GM20000 (cell line): ENCODE results near the gene SUMO3.

Experiments used
- DNase-seq: peaks from one replicate; pipeline ENCODE4 v3.0.0; 2012; ENCODE audit warnings: low spot score
- TF ChIP-seq, protein P1 (sequence below): IDR thresholded peaks from 2 replicates; pipeline ENCODE4 v1.5.1; 2012; ENCODE audit warnings: mild to moderate bottlenecking, control low read depth; ENCODE audit errors: extremely low read depth, missing control alignments

SUMO3 gene

DNA sequence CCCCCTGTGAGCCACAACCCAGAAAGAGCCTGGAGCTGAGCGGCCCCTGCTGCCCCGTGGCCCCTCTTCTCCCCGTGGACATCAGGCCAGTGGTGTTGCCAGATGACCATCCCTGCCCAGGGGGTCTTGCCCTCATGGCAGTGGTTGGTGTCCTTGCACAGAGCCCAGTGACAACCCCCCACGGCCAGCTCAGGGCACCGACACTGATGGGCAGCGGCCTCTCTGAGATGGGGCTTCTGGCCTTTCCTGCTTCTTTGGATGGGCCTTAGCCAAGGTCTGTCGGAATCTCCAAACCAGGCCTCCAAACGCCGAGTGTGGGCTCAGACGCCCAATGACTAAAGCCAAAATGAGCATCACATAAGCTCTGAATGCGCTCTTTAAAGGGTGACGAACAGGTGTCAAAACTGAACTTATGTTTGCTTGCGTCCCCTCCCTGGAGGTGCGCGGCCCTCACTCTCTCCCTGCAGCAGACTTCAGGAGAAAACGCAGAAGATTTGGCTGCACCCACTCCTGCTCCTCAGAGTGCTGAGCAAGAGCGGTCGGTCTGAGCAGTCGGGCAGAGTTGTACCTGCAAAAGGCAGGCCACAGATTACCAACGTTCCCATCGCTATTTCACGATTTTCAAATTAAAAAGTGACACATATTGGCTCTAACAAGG, 58.1 kb downstream of the SUMO3 start:
- DNase-seq: no peak
- TF ChIP-seq, protein P1, sequence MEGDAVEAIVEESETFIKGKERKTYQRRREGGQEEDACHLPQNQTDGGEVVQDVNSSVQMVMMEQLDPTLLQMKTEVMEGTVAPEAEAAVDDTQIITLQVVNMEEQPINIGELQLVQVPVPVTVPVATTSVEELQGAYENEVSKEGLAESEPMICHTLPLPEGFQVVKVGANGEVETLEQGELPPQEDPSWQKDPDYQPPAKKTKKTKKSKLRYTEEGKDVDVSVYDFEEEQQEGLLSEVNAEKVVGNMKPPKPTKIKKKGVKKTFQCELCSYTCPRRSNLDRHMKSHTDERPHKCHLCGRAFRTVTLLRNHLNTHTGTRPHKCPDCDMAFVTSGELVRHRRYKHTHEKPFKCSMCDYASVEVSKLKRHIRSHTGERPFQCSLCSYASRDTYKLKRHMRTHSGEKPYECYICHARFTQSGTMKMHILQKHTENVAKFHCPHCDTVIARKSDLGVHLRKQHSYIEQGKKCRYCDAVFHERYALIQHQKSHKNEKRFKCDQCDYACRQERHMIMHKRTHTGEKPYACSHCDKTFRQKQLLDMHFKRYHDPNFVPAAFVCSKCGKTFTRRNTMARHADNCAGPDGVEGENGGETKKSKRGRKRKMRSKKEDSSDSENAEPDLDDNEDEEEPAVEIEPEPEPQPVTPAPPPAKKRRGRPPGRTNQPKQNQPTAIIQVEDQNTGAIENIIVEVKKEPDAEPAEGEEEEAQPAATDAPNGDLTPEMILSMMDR: no peak

DNA sequence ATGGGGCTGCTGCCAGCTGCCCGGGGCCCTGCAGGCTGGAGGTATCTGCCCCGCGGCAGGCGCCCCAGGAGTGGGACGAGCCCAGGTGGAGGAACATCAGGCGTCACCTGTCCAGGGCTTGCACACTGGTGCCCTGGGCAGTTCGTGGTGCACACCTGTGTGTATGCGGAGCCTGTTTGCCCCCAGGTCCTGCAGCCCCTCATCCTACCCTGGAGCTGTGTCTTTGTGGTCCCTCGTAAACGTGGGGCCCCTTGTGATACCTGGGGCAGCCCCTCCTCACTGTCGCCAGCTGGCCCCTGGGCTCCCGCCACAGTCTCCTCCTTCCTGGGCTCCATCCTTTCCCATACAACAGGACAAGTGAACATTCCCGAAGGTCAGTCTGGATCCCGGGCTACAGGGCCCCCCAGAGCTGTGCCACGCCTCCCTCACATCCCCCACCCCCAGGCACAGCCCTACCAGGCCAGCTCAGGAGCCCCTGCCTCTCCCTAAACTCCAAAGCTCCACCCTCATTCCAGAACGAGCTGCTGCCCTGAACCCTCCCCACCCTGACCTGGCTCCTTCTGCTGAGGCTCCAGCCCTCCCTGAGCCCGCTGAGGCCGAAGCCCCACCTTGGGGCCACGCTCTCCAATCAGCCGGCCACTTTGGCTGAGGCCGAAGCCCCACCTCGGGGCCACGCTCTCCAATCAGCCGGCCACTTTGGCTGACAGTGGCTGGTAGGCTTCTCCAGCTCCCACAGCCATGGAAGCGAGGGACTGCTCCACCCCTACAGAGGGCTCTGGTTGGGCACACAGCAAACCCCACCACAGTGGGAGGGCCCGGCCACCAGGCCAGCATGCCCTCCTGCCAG, 58.9 kb downstream of the SUMO3 start:
- no peak for DNase-seq
- TF ChIP-seq, protein P1: no peak

DNA sequence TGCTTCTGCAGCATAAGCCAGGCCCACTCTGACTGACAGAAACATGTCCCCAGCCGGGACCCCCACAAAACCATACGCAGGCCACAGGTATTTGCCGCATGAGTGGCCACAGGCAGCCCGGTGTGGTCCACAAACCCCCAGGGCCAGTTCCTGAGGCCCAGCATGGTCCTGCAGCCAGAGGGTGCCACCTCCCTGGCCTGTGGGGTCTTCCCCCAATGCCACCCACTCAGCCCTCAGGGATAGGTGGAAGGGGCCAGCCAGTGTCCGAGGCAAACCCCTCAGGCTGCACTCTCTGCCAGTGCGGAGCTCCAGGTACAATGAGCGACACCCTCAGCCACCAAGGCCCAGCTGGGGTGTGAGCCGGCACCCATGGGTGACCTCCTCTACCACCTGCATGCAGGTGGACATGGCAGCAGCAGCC, 59.7 kb downstream of the SUMO3 start:
- no peak for DNase-seq
- TF ChIP-seq, protein P1: no peak

DNA sequence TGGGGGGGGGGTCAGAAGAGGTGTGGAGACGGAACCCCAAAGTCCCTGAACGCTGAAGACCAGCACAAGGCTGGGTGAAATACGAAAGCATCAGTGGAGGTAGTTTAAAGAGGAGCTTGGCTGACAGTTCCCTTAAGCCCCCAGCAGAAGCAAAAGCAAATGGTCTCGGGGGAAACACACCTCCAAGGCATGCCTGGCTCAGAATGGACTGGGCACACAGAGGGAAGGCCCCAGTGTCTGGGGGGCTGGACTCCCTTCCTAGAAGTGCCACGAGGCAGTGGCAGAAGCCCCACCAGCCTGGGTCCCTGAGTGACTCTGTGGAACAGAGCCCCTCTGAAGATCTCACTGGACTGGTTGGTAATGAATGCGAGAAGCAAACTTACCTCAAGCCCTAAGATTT, 60.1 kb downstream of the SUMO3 start:
- TF ChIP-seq, protein P1: no peak
- DNase-seq: no peak

DNA sequence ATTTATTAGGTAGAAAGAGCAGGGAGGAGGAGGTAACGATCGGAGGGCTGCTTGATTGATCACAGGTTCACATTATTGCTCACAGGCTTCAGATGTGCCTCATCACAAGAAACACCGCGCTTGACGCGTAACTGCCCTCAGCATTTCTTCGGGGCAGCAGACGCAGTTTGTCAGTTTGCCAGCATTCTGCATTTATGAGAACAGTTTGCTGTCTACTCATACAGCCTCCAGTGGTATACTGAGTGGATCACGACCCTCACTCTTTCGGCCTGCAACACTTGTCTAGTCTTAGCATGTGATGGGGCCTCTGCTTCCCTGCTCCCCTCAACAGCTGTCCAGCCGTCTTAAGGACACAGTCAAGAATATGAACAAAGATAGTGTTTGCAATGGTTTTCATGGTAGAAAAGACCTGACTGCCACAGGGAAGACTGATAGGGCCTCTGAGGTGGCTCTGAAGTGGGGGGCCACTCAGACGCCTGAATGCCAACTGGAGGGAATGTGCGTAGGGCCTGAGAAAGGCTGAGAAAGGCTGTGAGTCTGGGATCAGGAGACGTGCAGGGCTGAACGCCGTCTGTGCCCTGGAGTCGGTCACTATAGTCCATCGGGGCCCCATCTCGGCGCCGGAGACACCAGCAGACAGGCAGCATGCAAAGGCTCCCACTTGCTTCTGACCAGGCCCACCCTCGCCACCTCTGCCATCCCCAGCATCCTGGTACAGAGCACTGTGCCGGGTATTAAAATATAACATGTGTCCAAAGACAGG, 61.3 kb downstream of the SUMO3 start:
- no peak for DNase-seq
- TF ChIP-seq, protein P1: no peak
